ENCODE results near the gene SLC45A1.

GRCh38 chr1:8352471-8352845 is 34.5 kb downstream of the SLC45A1 start:
- TF ChIP-seq CTCF (IDR thresholded peaks at IDR 0.05) (no peak), POLR2A (IDR thresholded peaks at IDR 0.05) (no peak), EP300 (IDR thresholded peaks at IDR 0.05) (no peak)
